CD4-positive, alpha-beta T cell treated with Interleukin-15 for 1 hour (primary cell): ENCODE measurements around the gene HSD17B12.

Experiments used
- DNase-seq: peaks from one replicate; pipeline ENCODE4 v3.0.0-alpha.2; 2020

HSD17B12 gene

GRCh38 chr11:43689167-43689566, 8.6 kb downstream of the HSD17B12 start:
- DNase-seq = no peak

GRCh38 chr11:43690929-43691725, 10.6 kb downstream of the HSD17B12 start:
- no peak for DNase-seq

GRCh38 chr11:43691806-43692205, 11.3 kb downstream of the HSD17B12 start:
- DNase-seq = no peak

DNA sequence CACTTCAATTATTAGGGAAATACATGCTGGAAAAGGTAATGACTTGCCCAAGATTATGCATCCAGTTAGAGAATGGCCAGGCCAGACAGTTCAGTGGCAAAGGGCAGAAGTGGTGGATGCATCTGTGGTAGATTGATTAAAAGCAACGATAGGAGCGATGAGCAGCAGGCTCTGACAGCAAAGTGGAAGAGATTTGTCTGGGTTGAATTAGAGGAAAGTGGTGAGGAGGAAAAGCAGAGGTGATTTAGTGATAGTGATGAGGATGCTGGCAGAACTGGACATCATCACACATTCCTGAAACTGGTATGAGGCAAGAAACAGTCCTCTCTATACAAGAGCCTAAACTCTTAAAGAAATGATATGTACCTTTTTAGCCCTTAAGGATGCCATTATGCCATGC, 12.5 kb downstream of the HSD17B12 start:
- no peak for DNase-seq

DNA sequence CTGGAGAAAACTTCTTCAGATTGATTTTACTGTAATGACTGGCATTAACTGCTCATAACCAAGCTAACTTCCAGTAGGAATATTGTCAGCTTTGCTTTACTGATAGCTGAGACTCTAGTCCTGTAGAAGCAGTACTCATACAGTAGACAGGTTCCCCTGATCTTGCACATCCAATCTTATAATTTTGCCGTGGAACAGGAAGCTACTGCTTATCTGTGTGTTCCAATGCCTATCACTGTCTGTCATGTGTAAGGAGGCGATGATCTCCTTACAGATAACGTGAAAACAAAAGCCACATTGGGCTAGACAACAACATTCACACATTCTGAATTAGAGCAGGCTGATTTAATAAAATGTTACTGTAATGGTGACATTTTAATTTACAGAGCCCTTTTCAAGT, 13.2 kb downstream of the HSD17B12 start:
- DNase-seq = no peak

GRCh38 chr11:43694477-43694876, 13.9 kb downstream of the HSD17B12 start:
- DNase-seq = no peak

DNA sequence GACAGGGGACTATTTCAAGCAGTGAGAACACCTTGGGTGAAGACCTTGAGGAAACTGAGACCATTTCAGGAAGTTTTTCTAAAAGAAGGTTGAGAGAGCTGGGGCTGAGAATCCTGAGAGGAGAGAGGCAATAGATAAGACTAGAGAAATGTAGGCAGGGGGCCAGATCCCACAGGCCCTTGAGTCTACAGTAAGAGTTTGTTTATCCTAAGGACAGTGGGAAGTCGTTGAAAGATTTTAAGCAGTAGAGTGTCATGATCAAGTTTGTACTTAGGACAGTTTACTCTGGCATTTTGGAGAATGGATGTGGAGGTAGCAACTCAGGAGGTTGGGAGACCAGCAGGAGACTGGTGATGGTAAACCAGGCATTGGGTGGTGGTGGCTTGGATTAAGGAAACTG, 17.1 kb downstream of the HSD17B12 start:
- no peak for DNase-seq

DNA sequence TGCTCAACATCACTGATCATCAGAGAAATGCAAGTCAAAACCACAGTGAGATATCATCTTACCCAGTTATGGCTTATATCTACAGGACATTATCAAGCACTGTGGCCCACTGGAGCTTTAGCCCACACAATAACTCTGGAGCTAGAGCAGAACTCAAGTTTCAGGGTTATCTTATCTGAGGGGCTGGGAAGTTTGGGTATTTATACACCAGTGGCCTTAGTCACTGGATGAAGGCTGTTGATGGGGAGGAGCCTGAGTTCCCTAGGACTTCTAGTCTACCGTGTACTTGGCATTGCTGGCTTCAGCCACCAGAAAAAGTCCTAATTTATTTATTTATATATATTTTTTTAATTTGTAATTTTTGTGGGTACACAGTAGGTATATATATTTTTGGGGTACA, 19.3 kb downstream of the HSD17B12 start:
- no peak for DNase-seq

DNA sequence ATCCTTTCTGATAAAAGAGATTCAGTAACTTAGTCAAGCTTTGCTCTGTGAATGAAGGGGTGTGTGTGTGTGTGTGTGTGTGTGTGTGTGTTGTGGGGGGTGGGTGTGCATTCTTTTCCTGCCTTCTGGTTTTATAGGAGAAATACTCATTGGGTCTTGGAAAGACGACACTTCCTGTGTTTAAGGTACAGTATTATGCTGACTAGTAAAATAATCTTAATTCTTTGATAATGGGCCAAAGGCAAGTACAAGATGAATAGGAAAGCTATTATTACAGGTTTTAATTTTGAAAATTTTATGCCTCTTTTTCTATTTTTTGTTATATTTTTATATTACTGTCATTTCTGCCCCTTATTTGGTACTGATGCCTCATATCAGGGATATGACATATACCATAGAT, 26.1 kb downstream of the HSD17B12 start:
- no peak for DNase-seq

GRCh38 chr11:43708776-43709175, 28.2 kb downstream of the HSD17B12 start:
- no peak for DNase-seq

DNA sequence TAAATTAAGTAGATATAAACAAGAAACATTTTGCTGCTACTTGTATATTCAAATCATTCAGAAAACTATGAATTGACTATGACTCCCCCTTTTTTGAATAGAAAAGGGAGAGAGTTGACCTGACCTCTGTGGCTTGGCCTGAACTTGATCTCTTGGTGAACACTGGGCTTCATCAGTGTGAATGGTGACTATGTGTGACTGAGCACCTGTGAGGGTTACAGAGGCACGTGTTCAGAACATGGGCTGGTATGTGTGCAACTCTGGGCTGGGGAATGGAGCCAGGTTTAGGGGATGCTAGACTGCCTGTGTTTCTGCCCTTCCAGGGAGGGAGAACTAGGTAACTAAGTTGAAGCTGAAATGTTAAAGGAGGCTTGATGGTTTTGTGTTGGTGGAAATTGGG, 29.2 kb downstream of the HSD17B12 start:
- DNase-seq = no peak

GRCh38 chr11:43712676-43713075, 32.1 kb downstream of the HSD17B12 start:
- no peak for DNase-seq

DNA sequence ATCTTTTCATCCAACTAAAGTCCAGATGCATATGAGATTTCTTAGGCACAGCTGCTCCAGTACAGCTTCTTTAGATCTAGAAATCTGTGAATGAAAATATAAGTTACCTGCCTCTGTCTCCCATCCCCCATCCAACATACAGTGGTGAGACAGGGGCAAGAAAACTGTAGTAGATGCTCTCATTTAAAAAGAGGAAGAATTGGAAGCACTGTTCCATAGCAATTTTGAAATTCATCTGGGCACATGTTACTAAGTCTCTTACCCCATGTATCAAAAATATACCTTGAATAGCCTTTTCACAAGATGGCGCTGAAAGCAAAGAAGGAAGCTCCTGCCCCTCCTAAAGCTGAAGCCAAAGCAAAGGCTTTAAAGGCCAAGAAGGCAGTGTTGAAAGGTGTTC, 37.8 kb downstream of the HSD17B12 start:
- no peak for DNase-seq

DNA sequence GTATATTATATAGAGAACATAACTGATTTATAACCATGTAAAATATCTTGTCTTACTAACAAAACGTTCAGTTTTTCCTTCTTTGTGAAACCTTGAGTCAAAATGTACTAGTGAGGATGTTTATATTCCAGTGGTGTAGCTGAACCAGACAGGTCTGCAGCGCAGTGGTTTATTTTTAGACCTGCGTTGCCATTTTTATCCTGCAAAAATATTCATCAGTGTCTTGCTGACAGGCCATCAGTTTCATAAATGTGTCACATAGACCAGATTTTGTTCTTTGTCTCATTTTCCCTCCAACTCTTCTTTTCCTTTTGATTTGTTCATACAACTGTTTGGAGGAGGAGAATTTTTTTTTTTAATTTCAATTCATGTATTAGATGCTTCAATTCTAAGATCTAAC, 43.1 kb downstream of the HSD17B12 start:
- DNase-seq = no peak

- DNase-seq = no peak
Observed at GRCh38 chr11:43732225-43732624, 51.7 kb downstream of the HSD17B12 start.

DNA sequence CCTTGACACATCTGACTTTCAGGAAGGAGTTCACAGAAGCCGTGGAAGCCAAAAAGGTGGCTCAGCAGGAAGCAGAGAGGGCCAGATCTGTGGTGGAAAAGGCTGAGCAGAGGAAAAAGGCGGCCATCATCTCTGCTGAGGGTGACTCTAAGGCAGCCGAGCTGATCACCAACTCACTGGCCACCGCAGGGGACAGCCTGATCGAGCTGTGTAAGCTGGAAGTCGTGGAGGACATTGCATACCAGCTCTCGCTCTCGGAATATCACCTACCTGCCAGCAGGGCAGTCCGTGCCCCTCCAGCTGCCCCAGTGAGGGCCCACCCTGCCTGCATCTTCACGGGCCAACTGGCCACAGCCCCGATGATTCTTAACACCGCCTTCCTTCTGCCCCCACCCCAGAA, 53.7 kb downstream of the HSD17B12 start:
- DNase-seq = no peak

DNA sequence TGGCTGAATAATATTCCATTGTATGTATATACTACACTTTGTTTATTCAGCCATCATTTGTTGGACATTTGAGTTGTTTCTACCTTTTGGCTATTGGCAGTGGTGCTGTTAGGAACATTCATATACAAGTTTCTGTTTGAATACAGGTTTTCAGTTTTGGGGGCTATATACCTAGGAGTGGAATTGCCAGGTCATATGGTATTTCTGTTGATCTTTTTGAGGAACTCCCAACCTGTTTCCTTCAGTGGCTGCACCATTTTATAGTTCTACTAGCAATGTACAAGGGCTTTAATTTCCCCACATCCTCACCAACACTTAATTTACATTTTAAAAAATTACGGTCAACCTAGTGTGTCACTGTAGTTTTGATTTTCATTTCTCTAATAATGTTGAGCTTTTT, 54.6 kb downstream of the HSD17B12 start:
- no peak for DNase-seq

DNA sequence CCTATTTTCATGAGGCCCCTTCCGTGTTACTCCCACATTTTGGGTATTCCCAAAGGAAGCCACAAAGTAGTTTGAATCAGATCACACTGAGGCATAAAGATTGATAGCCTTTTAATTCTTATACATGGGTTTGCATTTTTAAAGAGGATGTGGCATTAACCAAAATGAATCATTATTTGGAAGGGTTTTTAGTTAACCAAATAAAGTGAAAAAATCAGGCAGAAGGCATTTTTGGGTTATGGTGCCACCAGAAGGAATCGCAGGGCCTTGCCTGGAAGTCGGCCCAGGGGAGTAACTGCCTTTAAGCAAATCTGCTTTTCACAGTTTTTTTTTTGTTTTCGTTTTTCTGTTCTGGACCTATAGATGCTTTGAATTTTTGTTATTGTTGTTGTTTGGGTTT, 55.4 kb downstream of the HSD17B12 start:
- no peak for DNase-seq

GRCh38 chr11:43736502-43737200, 56.1 kb downstream of the HSD17B12 start:
- DNase-seq = no peak

- DNase-seq = no peak
Observed at GRCh38 chr11:43737201-43737590, 56.7 kb downstream of the HSD17B12 start.

DNA sequence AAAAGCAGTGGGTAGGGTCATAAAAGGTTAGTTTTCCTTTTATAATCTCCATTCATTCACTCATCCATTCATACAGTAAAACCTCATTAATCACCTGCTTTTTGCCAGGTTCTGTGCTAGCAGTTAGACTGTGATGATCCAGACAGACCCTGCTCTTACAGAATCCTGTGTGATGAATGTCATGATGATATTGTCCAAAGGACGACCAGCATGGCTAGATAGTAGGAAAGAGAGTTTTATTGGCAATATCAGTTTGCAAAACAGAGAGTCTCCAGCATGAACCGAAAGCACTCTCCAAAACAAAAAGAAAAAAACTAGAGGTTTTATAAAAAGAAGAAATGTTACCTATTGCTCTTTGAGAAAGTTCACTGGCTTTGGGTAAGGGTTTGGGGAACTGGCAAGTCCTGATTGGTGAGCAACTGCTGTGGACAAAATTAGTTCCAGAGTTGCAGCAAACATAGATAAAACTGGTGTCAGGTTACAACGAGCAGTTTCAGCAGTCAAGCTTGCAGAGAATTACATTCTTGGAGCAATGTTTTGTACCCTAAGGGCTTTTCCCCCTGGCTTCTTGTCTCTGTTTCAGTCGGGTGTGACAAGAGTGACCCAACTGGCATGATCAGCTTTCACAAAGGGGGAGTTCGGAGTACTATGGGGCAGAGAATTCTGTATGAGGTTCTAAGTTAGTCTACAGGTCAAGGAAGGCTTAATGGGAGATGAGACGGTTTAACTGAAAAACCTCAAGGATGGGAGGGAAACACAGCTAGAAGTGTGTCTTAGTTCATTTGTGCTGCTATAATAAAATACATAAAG, 58.3 kb downstream of the HSD17B12 start:
- no peak for DNase-seq

GRCh38 chr11:43746670-43747069, 66.1 kb downstream of the HSD17B12 start:
- no peak for DNase-seq

GRCh38 chr11:43747130-43747802, 66.7 kb downstream of the HSD17B12 start:
- DNase-seq = no peak
